Activated CD8-positive, alpha-beta memory T cell treated with anti-CD3 and anti-CD28 coated beads for 24 hours (primary cell): ENCODE data around the gene SCT.

Experiments
- DNase-seq: peaks from one replicate; pipeline ENCODE4 v3.0.0-alpha.2; 2020

The SCT gene

GRCh38 chr11:621838-622237 is 5.1 kb downstream of the SCT start:
- no peak for DNase-seq

GRCh38 chr11:620935-621814 is 5.8 kb downstream of the SCT start:
- DNase-seq, result no peak

GRCh38 chr11:620201-620600 is 6.8 kb downstream of the SCT start:
- DNase-seq, result no peak

- no peak for DNase-seq
These were observed 7.3 kb downstream of the SCT start for GRCh38 chr11:619628-620050.

- DNase-seq, result no peak
These were observed 7.9 kb downstream of the SCT start for GRCh38 chr11:618856-619627.

- DNase-seq, result no peak
These were observed 8.9 kb downstream of the SCT start for GRCh38 chr11:617912-618682.

- DNase-seq, result no peak
These were observed 9.6 kb downstream of the SCT start for GRCh38 chr11:617199-617911.

GRCh38 chr11:616320-617198 is 10.4 kb downstream of the SCT start:
- no peak for DNase-seq

- peak; percentile 93 for DNase-seq
These were observed 11.3 kb downstream of the SCT start, which contains the start of gene IRF7 for GRCh38 chr11:615504-616319. TSS of gene IRF7 (minus strand) at chr11:615950. CDS start at chr11:615364, 586 bp downstream.

GRCh38 chr11:614623-615503 is 12.1 kb downstream of the SCT start:
- no peak for DNase-seq

GRCh38 chr11:614021-614622 is 12.9 kb downstream of the SCT start:
- no peak for DNase-seq

GRCh38 chr11:613369-613968 is 13.5 kb downstream of the SCT start:
- DNase-seq, result peak; percentile 90

- DNase-seq, result no peak
These were observed 14.1 kb downstream of the SCT start for GRCh38 chr11:612961-613300.

- DNase-seq, result no peak
These were observed 14.6 kb downstream of the SCT start for GRCh38 chr11:612201-612960.

- DNase-seq, result no peak
These were observed 15.7 kb downstream of the SCT start for GRCh38 chr11:611001-611996.

GRCh38 chr11:610146-610801 is 16.7 kb downstream of the SCT start:
- DNase-seq, result no peak
